HepG2 (cell line): ENCODE measurements around the gene SAMD13. TPM values are rescaled to one million over a fixed set of nuclear protein-coding genes. Genes with fewer than 3 reads are reported as not detected.

Source experiments
- ATAC-seq: fragments of 200-7000 bp; cut with Tn5 transposase; 3 replicates; pipeline ENCODE4 v1.9.1; 2020; ENCODE audit warnings: mild to moderate bottlenecking, moderate library complexity
- BruUV-seq: library from RNA; stranded (reverse); fragments of 400-500 nt; replicated peaks from 2 replicates; lab custom pipeline; 2021; lab: Mats Ljungman, UMichigan
- CTCF ChIA-PET: fragments of 300-600 bp; formaldehyde crosslinking; extraction: SDS; loops from one replicate; lab custom pipeline; 2021; ENCODE audit warnings: low total read pairs, inconsistent platforms, low intra/inter-chr PET ratio; lab: Yijun Ruan, JAX
- POLR2A ChIA-PET: fragments of 350-600 bp; sonication (Branson Sonifier 250); formaldehyde crosslinking; loops from one replicate; lab custom pipeline; 2020; ENCODE audit warnings: antibody characterized with exemption, inconsistent platforms; lab: Yijun Ruan, JAX
- DNase-seq: peaks from one replicate; pipeline ENCODE4 v3.0.0-alpha.2; 2015; ENCODE audit warnings: low spot score
- FAIRE-seq: peaks from 3 replicates; lab custom pipeline; 2011; peaks lifted over from hg19 to GRCh38; lab: Jason Lieb, UNC
- H2AFZ ChIP-seq: one replicate; pipeline ENCODE4 v1.6.1; 2011; ENCODE audit warnings: low read length, inconsistent platforms
- H3K27ac ChIP-seq: fragments of 300-600 bp; 3 replicates; pipeline ENCODE4 v1.8.0; 2011; ENCODE audit warnings: mixed run types, mild to moderate bottlenecking, mixed read lengths, low read length, inconsistent platforms; ENCODE audit not compliant: insufficient read depth; ENCODE audit errors: extremely low read length
- H3K27me3 ChIP-seq, 2 experiments: fragments of 200-600 bp in 1 of 2; 2 replicates in 1 of 2; 3 replicates in 1 of 2; pipeline versions ENCODE4 v1.6.0 to v1.8.0; 2011; ENCODE audit warnings: low read length in 2 of 2, mild to moderate bottlenecking in 2 of 2, moderate library complexity in 2 of 2, inconsistent platforms in 1 of 2; ENCODE audit not compliant: insufficient read depth in 2 of 2, control insufficient read depth in 1 of 2
- H3K36me3 ChIP-seq, 2 experiments: fragments of 200-600 bp in 1 of 2; replicated peaks in 1 of 2; 2 replicates in 1 of 2; 3 replicates in 1 of 2; pipeline versions ENCODE4 v1.5.1 to v1.8.0; 2011; ENCODE audit warnings: low read length in 2 of 2, inconsistent platforms in 1 of 2; ENCODE audit not compliant: insufficient read depth in 2 of 2, control insufficient read depth in 1 of 2
- H3K4me1 ChIP-seq: 2 replicates; pipeline ENCODE4 v1.5.1; 2012; ENCODE audit warnings: low read length, inconsistent platforms; ENCODE audit not compliant: insufficient read depth
- H3K4me2 ChIP-seq: 2 replicates; pipeline ENCODE4 v1.6.0; 2011; ENCODE audit warnings: low read depth, low read length, inconsistent platforms
- H3K4me3 ChIP-seq, 3 experiments: fragments of 200-600 bp in 1 of 3; sonication (generic), shearing (Covaris generic) in 1 of 3; replicated peaks in 1 of 3; 2 replicates each; pipeline ENCODE4 v1.5.1; 2011 to 2016; ENCODE audit warnings: low read length in 3 of 3, inconsistent platforms in 2 of 3, low read depth in 2 of 3, mild to moderate bottlenecking in 2 of 3, control low read depth in 1 of 3, mixed read lengths in 1 of 3; ENCODE audit not compliant: insufficient read depth in 1 of 3
- H3K79me2 ChIP-seq: one replicate; pipeline ENCODE4 v1.6.1; 2011; ENCODE audit warnings: low read length, inconsistent platforms; ENCODE audit not compliant: insufficient read depth
- H3K9ac ChIP-seq: 2 replicates; pipeline ENCODE4 v1.6.0; 2011; ENCODE audit warnings: mild to moderate bottlenecking, low read depth, low read length, inconsistent platforms; ENCODE audit not compliant: insufficient read depth
- H3K9me3 ChIP-seq: 2 replicates; pipeline ENCODE4 v1.5.1; 2012; ENCODE audit warnings: mild to moderate bottlenecking, low read length
- H4K20me1 ChIP-seq: 2 replicates; pipeline ENCODE4 v1.6.0; 2011; ENCODE audit warnings: inconsistent platforms, mild to moderate bottlenecking, low read length, moderate library complexity; ENCODE audit not compliant: insufficient read depth
- ATF6 ChIP-seq: sonication (generic); formaldehyde crosslinking; conservative IDR thresholded peaks from 2 replicates; pipeline ENCODE4 v1.4.0; 2020; ENCODE audit warnings: missing genetic modification reagents
- ETV6 ChIP-seq: sonication (generic); formaldehyde crosslinking; conservative IDR thresholded peaks from 2 replicates; pipeline ENCODE4 v1.4.0; 2020; ENCODE audit warnings: missing genetic modification reagents
- HMG20B ChIP-seq: conservative IDR thresholded peaks from 2 replicates; pipeline ENCODE4 v1.6.1; 2016; ENCODE audit warnings: missing genetic modification reagents, missing compliant biosample characterization
- MED8 ChIP-seq: sonication (generic); formaldehyde crosslinking; IDR thresholded peaks from 2 replicates; pipeline ENCODE4 v1.8.1; 2023; ENCODE audit warnings: mild to moderate bottlenecking, missing genetic modification reagents; ENCODE audit not compliant: insufficient replicate concordance
- PBX2 ChIP-seq: IDR thresholded peaks from 2 replicates; pipeline ENCODE4 v1.6.1; 2016; ENCODE audit warnings: control low read depth
- SAFB2 ChIP-seq: sonication (generic); formaldehyde crosslinking; IDR thresholded peaks from 2 replicates; pipeline ENCODE4 v1.5.1; 2020; ENCODE audit warnings: missing genetic modification reagents, low read depth, mild to moderate bottlenecking, borderline replicate concordance
- ZBTB33 ChIP-seq: sonication (generic); formaldehyde crosslinking; IDR thresholded peaks from 2 replicates; pipeline ENCODE4 v1.4.0; 2020; ENCODE audit warnings: missing genetic modification reagents
- ZC3H4 ChIP-seq: sonication (generic); formaldehyde crosslinking; IDR thresholded peaks from 2 replicates; pipeline ENCODE4 v1.4.0; 2020; ENCODE audit warnings: missing genetic modification reagents, borderline replicate concordance
- ZEB1 ChIP-seq: IDR thresholded peaks from 2 replicates; pipeline ENCODE4 v1.6.1; 2012; ENCODE audit warnings: mild to moderate bottlenecking, low read depth, inconsistent platforms; ENCODE audit not compliant: insufficient replicate concordance
- ZFP36L2 ChIP-seq: sonication (generic); formaldehyde crosslinking; IDR thresholded peaks from 2 replicates; pipeline ENCODE4 v1.4.0; 2020; ENCODE audit warnings: missing genetic modification reagents
- ZNF619 ChIP-seq: sonication (generic); formaldehyde crosslinking; IDR thresholded peaks from 2 replicates; pipeline ENCODE4 v1.4.0; 2020; ENCODE audit warnings: mild to moderate bottlenecking, missing genetic modification reagents
- ZNF83 ChIP-seq: sonication (generic); formaldehyde crosslinking; IDR thresholded peaks from 2 replicates; pipeline ENCODE4 v1.4.0; 2020; ENCODE audit warnings: missing genetic modification reagents, mild to moderate bottlenecking, borderline replicate concordance
- WGBS: methylation state at CpG from one replicate; pipeline ENCODE4 v1.1.6; 2017; ENCODE audit warnings: low lambda C conversion rate; 5-methylcytosine and 5-hydroxymethylcytosine counted together
- in situ Hi-C: cut with HindIII; loops from 2 replicates; pipeline ENCODE4 v1.10.0; 2017; ENCODE audit warnings: low pct_unique_long_range_greater_than_20kb; ENCODE audit not compliant: extremely low pct_ligation_motif_present
- intact Hi-C: fragments of 100-400 bp; cut with micrococcal nuclease; formaldehyde crosslinking; loops from one replicate; pipeline ENCODE4 v1.10.0; 2022; ENCODE audit not compliant: unreplicated experiment
- polyA plus RNA-seq, 8 experiments: library from polyadenylated mRNA; depleted of rRNA in 3 of 8; stranded (reverse) in 7 of 8; unstranded in 1 of 8; fragments of >200 nt; fragmentation: Illumina TruSeq in 4 of 8; extraction: Trizol in 4 of 8; gene quantifications; 2 replicates each; pipeline versions ENCODE4 v1.2.1 to v1.2.3, GENCODE V29; 2011 to 2016; ENCODE audit warnings: low read depth in 4 of 8, missing spikeins in 1 of 8, mixed read lengths in 1 of 8; ENCODE audit not compliant: insufficient read depth in 1 of 8
- total RNA-seq, 5 experiments: library from RNA; depleted of rRNA; stranded (reverse); fragments of >200 nt; fragmentation: Illumina TruSeq; extraction: Trizol; gene quantifications; 2 replicates each; pipeline ENCODE4 v1.2.3, GENCODE V29; 2016; ENCODE audit warnings: low read depth in 1 of 5

SAMD13 gene
- total and polyA plus RNA-seq, 2 of the 13 experiments (the other 11 are each of a cell fraction or from before 2014, with no cell fraction given): 0.09 to 0.18 TPM

- 0% methylated on average over 2 of the region's 2 CpGs for WGBS
- Histone ChIP-seq H3K27ac (no peak overlapping the region), H2AFZ (no peak overlapping the region), H3K79me2 (no peaks in the 10 kb centered on the region), H3K9ac (no peak overlapping the region), H3K27me3 (no peaks in the 10 kb centered on the region; a peak in 1 of 5 replicates), H3K4me2 (no peak overlapping the region), H3K36me3 (no peaks in the 10 kb centered on the region), H3K9me3 (no peaks in the 10 kb centered on the region), H3K4me1 (no peaks in the 10 kb centered on the region), H3K4me3 (no peak overlapping the region), H4K20me1 (no peaks in the 10 kb centered on the region)
- CTCF ChIA-PET: no interaction called here
- in situ Hi-C loops (no loop called here), intact Hi-C loops (no loop called here)
- FAIRE-seq (no peak), DNase-seq (no peak), ATAC-seq (no peak)
- BruUV-seq: no TSS peak
- TF ChIP-seq ETV6 (no peak), ZBTB33 (CRISPR knock-in tag) (no peak)
- POLR2A ChIA-PET: no interaction called here
Measured at GRCh38 chr1:84373436-84374141, 72.1 kb downstream of the SAMD13 start.

GRCh38 chr1:84374991-84375696 lies 73.6 kb downstream of the SAMD13 start:
- 17% methylated on average over 5 of the region's 5 CpGs for WGBS
- Histone ChIP-seq H3K27me3 (no peaks in the 10 kb centered on the region; a peak in 1 of 5 replicates), H3K36me3 (no peaks in the 10 kb centered on the region), H3K9me3 (no peaks in the 10 kb centered on the region), H3K4me1 (no peaks in the 10 kb centered on the region), H4K20me1 (no peaks in the 10 kb centered on the region), H3K79me2 (no peaks in the 10 kb centered on the region), H3K9ac (no peak overlapping the region), H2AFZ (no peak overlapping the region), H3K4me2 (no peak overlapping the region), H3K27ac (no peak overlapping the region), H3K4me3 (no peak overlapping the region)
- no peak for ATAC-seq
- BruUV-seq: no TSS peak
- FAIRE-seq: no peak
- in situ Hi-C loops: no loop called here
- ChIA-PET CTCF (no interaction called here), POLR2A (no interaction called here)
- intact Hi-C loops: no loop called here
- DNase-seq: no peak
- no peak for TF ChIP-seq ZEB1
- no peak for TF ChIP-seq ZNF619 (CRISPR knock-in tag)
- TF ChIP-seq ZFP36L2 (CRISPR knock-in tag): no peak
- TF ChIP-seq ATF6 (CRISPR knock-in tag): no peak
- TF ChIP-seq HMG20B: no peak
- no peak for TF ChIP-seq ZC3H4
- no peak for TF ChIP-seq SAFB2 (CRISPR knock-in tag)
- no peak for TF ChIP-seq MED8 (CRISPR knock-in tag)
- TF ChIP-seq ZNF83 (CRISPR knock-in tag): no peak
- no peak for TF ChIP-seq PBX2 (CRISPR knock-in tag)
